H1 (cell line): ENCODE data around the gene PTGES. TPM values are rescaled to one million over a fixed set of nuclear protein-coding genes. Genes with fewer than 3 reads are reported as not detected.

Source experiments
- CTCF ChIA-PET: fragments of 300-600 bp; sonication (Branson Sonifier 250); formaldehyde crosslinking; loops from one replicate; lab custom pipeline; 2021; ENCODE audit not compliant: partially characterized antibody; lab: Charles Lee
- POLR2A ChIA-PET: fragments of 300-600 bp; sonication (Branson Sonifier 250); formaldehyde crosslinking; loops from one replicate; lab custom pipeline; 2021; ENCODE audit warnings: inconsistent platforms; ENCODE audit not compliant: partially characterized antibody; lab: Charles Lee
- DNase-seq, 2 experiments: peaks; one replicate each; pipeline versions ENCODE4 v3.0.0 to v3.0.0-alpha.2; 2010 to 2022; ENCODE audit warnings: low spot score in 2 of 2, low read depth in 1 of 2, mixed read lengths in 1 of 2
- FAIRE-seq: peaks from 2 replicates; lab custom pipeline; 2011; peaks lifted over from hg19 to GRCh38; lab: Jason Lieb, UNC
- H2AFZ ChIP-seq: 2 replicates; pipeline ENCODE4 v1.8.1; 2012; ENCODE audit warnings: low read length, inconsistent platforms
- H2AK5ac ChIP-seq: 2 replicates; pipeline ENCODE4 v1.6.1; 2013; ENCODE audit warnings: low read depth, low read length
- H2BK120ac ChIP-seq: replicated peaks from 2 replicates; pipeline ENCODE3; 2013; ENCODE audit warnings: low read depth, low read length, inconsistent platforms
- H2BK12ac ChIP-seq: 2 replicates; pipeline ENCODE4 v1.6.1; 2013; ENCODE audit warnings: low read depth, low read length
- H2BK15ac ChIP-seq: 2 replicates; pipeline ENCODE4 v1.6.1; 2013; ENCODE audit warnings: low read length
- H2BK20ac ChIP-seq: 2 replicates; pipeline ENCODE4 v1.6.1; 2013; ENCODE audit warnings: low read length
- H2BK5ac ChIP-seq: 2 replicates; pipeline ENCODE4 v1.6.1; 2013; ENCODE audit warnings: low read depth, low read length
- H3K14ac ChIP-seq: 2 replicates; pipeline ENCODE4 v1.6.1; 2013; ENCODE audit warnings: inconsistent platforms; ENCODE audit not compliant: insufficient read length
- H3K18ac ChIP-seq: 2 replicates; pipeline ENCODE4 v1.6.1; 2013; ENCODE audit warnings: low read length; ENCODE audit errors: extremely low read depth
- H3K23ac ChIP-seq: 2 replicates; pipeline ENCODE4 v1.6.1; 2013; ENCODE audit warnings: inconsistent platforms; ENCODE audit not compliant: insufficient read length
- H3K23me2 ChIP-seq: 2 replicates; pipeline ENCODE4 v1.6.1; 2013; ENCODE audit warnings: low read depth, low read length
- H3K27ac ChIP-seq: 2 replicates; pipeline ENCODE4 v1.6.1; 2011; ENCODE audit warnings: low read depth, low read length, inconsistent platforms
- H3K27me3 ChIP-seq, 4 experiments: replicated peaks in 1 of 4; 1 replicate in 1 of 4; 2 replicates in 3 of 4; pipeline versions ENCODE4 v1.6.1 to v1.8.1; 2011 to 2013; ENCODE audit warnings: low read length in 3 of 4, mild to moderate bottlenecking in 3 of 4, inconsistent platforms in 2 of 4, mixed read lengths in 2 of 4, moderate library complexity in 1 of 4; ENCODE audit not compliant: control insufficient read depth in 3 of 4, insufficient read depth in 3 of 4; ENCODE audit errors: extremely low read depth in 1 of 4
- H3K36me3 ChIP-seq, 4 experiments: 2 replicates each; pipeline versions ENCODE4 v1.6.1 to v1.8.1; 2011 to 2013; ENCODE audit warnings: mild to moderate bottlenecking in 4 of 4, low read length in 3 of 4, moderate library complexity in 2 of 4, control low read depth in 1 of 4, inconsistent platforms in 1 of 4; ENCODE audit not compliant: insufficient read depth in 4 of 4, control insufficient read depth in 2 of 4
- H3K4ac ChIP-seq: replicated peaks from 2 replicates; pipeline ENCODE3; 2013; ENCODE audit warnings: low read length, low read depth, mixed read lengths, inconsistent platforms; ENCODE audit not compliant: insufficient read length
- H3K4me1 ChIP-seq, 4 experiments: replicated peaks in 1 of 4; 1 replicate in 1 of 4; 2 replicates in 3 of 4; pipeline versions ENCODE4 v1.6.1 to v1.8.1; 2011 to 2013; ENCODE audit warnings: low read length in 3 of 4, inconsistent platforms in 2 of 4, mixed read lengths in 1 of 4; ENCODE audit not compliant: insufficient read depth in 4 of 4, control insufficient read depth in 3 of 4
- H3K4me2 ChIP-seq, 2 experiments: 2 replicates each; pipeline versions ENCODE4 v1.6.1 to v1.8.1; 2011 to 2013; ENCODE audit warnings: low read depth in 2 of 2, low read length in 2 of 2, control low read depth in 1 of 2, inconsistent platforms in 1 of 2, mild to moderate bottlenecking in 1 of 2; ENCODE audit not compliant: insufficient read depth in 1 of 2
- H3K4me3 ChIP-seq, 4 experiments: fragments of 200-600, 300-600 bp in 1 of 4; sonication (generic), shearing (Covaris generic), sonication (Bioruptor Twin) in 1 of 4; 2 replicates each; pipeline versions ENCODE4 v1.5.1 to v1.8.1; 2011 to 2016; ENCODE audit warnings: low read length in 4 of 4, low read depth in 3 of 4, control low read depth in 2 of 4, inconsistent platforms in 2 of 4, mild to moderate bottlenecking in 2 of 4, mixed read lengths in 1 of 4, moderate library complexity in 1 of 4; ENCODE audit not compliant: insufficient read depth in 2 of 4; ENCODE audit errors: extremely low read depth in 1 of 4
- H3K56ac ChIP-seq: replicated peaks from 2 replicates; pipeline ENCODE3; 2013; ENCODE audit warnings: low read depth, mild to moderate bottlenecking, mixed read lengths, low read length, inconsistent platforms; ENCODE audit not compliant: insufficient read length
- H3K79me1 ChIP-seq: 2 replicates; pipeline ENCODE4 v1.6.1; 2013; ENCODE audit warnings: low read depth, low read length, control low read depth
- H3K79me2 ChIP-seq, 2 experiments: 2 replicates each; pipeline versions ENCODE4 v1.6.1 to v1.8.1; 2012 to 2013; ENCODE audit warnings: low read length in 2 of 2, mild to moderate bottlenecking in 2 of 2, inconsistent platforms in 1 of 2; ENCODE audit not compliant: insufficient read depth in 2 of 2, control insufficient read depth in 1 of 2
- H3K9ac ChIP-seq, 4 experiments: replicated peaks in 1 of 4; 1 replicate in 1 of 4; 2 replicates in 3 of 4; pipeline versions ENCODE4 v1.6.1 to v1.8.1; 2011 to 2013; ENCODE audit warnings: low read depth in 3 of 4, low read length in 3 of 4, control low read depth in 2 of 4, mild to moderate bottlenecking in 2 of 4, moderate library complexity in 2 of 4, inconsistent platforms in 1 of 4; ENCODE audit errors: extremely low read depth in 1 of 4
- H3K9me3 ChIP-seq, 2 experiments: 2 replicates each; pipeline versions ENCODE4 v1.6.1 to v1.8.1; 2012 to 2013; ENCODE audit warnings: mild to moderate bottlenecking in 2 of 2, moderate library complexity in 2 of 2, control low read depth in 1 of 2, inconsistent platforms in 1 of 2, low read depth in 1 of 2, low read length in 1 of 2, mixed read lengths in 1 of 2; ENCODE audit not compliant: insufficient read depth in 2 of 2
- H4K20me1 ChIP-seq, 2 experiments: replicated peaks in 1 of 2; 2 replicates each; pipeline versions ENCODE3 to v1.8.1; 2011 to 2013; ENCODE audit warnings: inconsistent platforms in 2 of 2, low read length in 2 of 2, mild to moderate bottlenecking in 1 of 2; ENCODE audit not compliant: insufficient read depth in 2 of 2, control insufficient read depth in 1 of 2
- H4K5ac ChIP-seq: 2 replicates; pipeline ENCODE4 v1.6.1; 2013; ENCODE audit warnings: low read length, low read depth, mixed read lengths, inconsistent platforms; ENCODE audit not compliant: insufficient read length
- H4K8ac ChIP-seq: 2 replicates; pipeline ENCODE4 v1.8.0; 2013; ENCODE audit warnings: mild to moderate bottlenecking, moderate library complexity, low read length, inconsistent platforms; ENCODE audit not compliant: insufficient read depth; ENCODE audit errors: extremely low read depth
- H4K91ac ChIP-seq: replicated peaks from 2 replicates; pipeline ENCODE3; 2013; ENCODE audit warnings: low read length, mixed read lengths, inconsistent platforms; ENCODE audit not compliant: insufficient read length
- CEBPB ChIP-seq: IDR thresholded peaks from 2 replicates; pipeline ENCODE4 v1.6.1; 2012; ENCODE audit warnings: low read depth, low read length
- CHD1 ChIP-seq: IDR thresholded peaks from 2 replicates; pipeline ENCODE4 v1.6.1; 2012; ENCODE audit warnings: low read depth, low read length, improper control_type of control experiment
- GTF2F1 ChIP-seq: IDR thresholded peaks from 2 replicates; pipeline ENCODE4 v1.6.1; 2012; ENCODE audit warnings: low read depth, low read length, improper control_type of control experiment, borderline replicate concordance
- HDAC2 ChIP-seq, 2 experiments: fragments of 300-600 bp in 1 of 2; sonication (generic) in 1 of 2; IDR thresholded peaks; 2 replicates each; pipeline ENCODE4 v1.6.1; 2011 to 2012; ENCODE audit warnings: low read depth in 2 of 2, low read length in 2 of 2, mild to moderate bottlenecking in 2 of 2, moderate library complexity in 2 of 2, borderline replicate concordance in 1 of 2, inconsistent platforms in 1 of 2
- KDM4A ChIP-seq: IDR thresholded peaks from one replicate; pipeline ENCODE4 v1.7.1; 2012; ENCODE audit warnings: low read depth, mild to moderate bottlenecking, moderate library complexity, low read length, inconsistent platforms; ENCODE audit not compliant: severe bottlenecking
- NANOG ChIP-seq: IDR thresholded peaks from 2 replicates; pipeline ENCODE4 v1.6.1; 2011; ENCODE audit warnings: low read length, low read depth, mild to moderate bottlenecking, inconsistent platforms; ENCODE audit not compliant: insufficient read depth, poor library complexity, severe bottlenecking
- PHF8 ChIP-seq: fragments of 200-600 bp; sonication (generic); conservative IDR thresholded peaks from 2 replicates; pipeline ENCODE4 v1.7.1; 2012; ENCODE audit warnings: low read depth, mild to moderate bottlenecking, inconsistent platforms, low read length, moderate library complexity
- SIRT6 ChIP-seq: IDR thresholded peaks from one replicate; pipeline ENCODE4 v1.7.1; 2012; ENCODE audit warnings: low read length, inconsistent platforms
- SP4 ChIP-seq: IDR thresholded peaks from 2 replicates; pipeline ENCODE4 v1.6.1; 2012; ENCODE audit warnings: low read length, inconsistent platforms
- TAF1 ChIP-seq: IDR thresholded peaks from 2 replicates; pipeline ENCODE4 v1.6.1; 2011; ENCODE audit warnings: mild to moderate bottlenecking, low read depth, low read length
- TCF12 ChIP-seq: IDR thresholded peaks from 2 replicates; pipeline ENCODE4 v1.6.1; 2011; ENCODE audit warnings: low read depth, mild to moderate bottlenecking, low read length
- TEAD4 ChIP-seq: IDR thresholded peaks from 2 replicates; pipeline ENCODE4 v1.6.1; 2012; ENCODE audit warnings: low read depth, low read length, inconsistent platforms, mixed read lengths
- YY1 ChIP-seq: IDR thresholded peaks from 2 replicates; pipeline ENCODE4 v1.6.1; 2011; ENCODE audit warnings: low read depth, mild to moderate bottlenecking, low read length
- ZNF274 ChIP-seq: IDR thresholded peaks from 2 replicates; pipeline ENCODE4 v1.7.0; 2012; ENCODE audit warnings: low read length, borderline replicate concordance; ENCODE audit errors: extremely low read depth
- WGBS, 2 experiments: shearing (Covaris generic) in 1 of 2; methylation state at CpG; one replicate each; pipeline versions ENCODE4 v1.1.6 to v1.1.7; 2013 to 2015; ENCODE audit warnings: low lambda C conversion rate in 2 of 2, mixed read lengths in 2 of 2, inconsistent platforms in 1 of 2, low coverage in 1 of 2, missing lambda C conversion rate in 1 of 2; ENCODE audit not compliant: insufficient replicate concordance in 2 of 2, insufficient coverage in 1 of 2, insufficient read length in 1 of 2; ENCODE audit errors: extremely low coverage in 1 of 2, missing lambda C conversion rate in 1 of 2; 5-methylcytosine and 5-hydroxymethylcytosine counted together
- polyA plus RNA-seq, 7 experiments: library from polyadenylated mRNA; depleted of rRNA in 3 of 7; stranded (reverse) in 5 of 7; unstranded in 2 of 7; fragments of >200 nt in 5 of 7; fragments of 200-250 nt in 2 of 7; gene quantifications; 1 replicate in 5 of 7; 2 replicates in 1 of 7; 4 replicates in 1 of 7; pipeline versions ENCODE4 v1.2.1 to v1.2.3, GENCODE V29; 2011 to 2013; ENCODE audit warnings: missing spikeins in 2 of 7, mixed read lengths in 2 of 7
- total RNA-seq: library from RNA; stranded (reverse); fragmentation: NEBNext Ultra II Directional; extraction: Animal tissue kit (Norgen Biotek cat#: 25700); gene quantifications from 2 replicates; pipeline ENCODE4 v1.2.1, GENCODE V29; 2021
- TF ChIP-seq, protein P1 (sequence below): IDR thresholded peaks from 2 replicates; pipeline ENCODE4 v1.6.1; 2012; ENCODE audit warnings: inconsistent platforms

Gene PTGES
- total and polyA plus RNA-seq, 2 of the 8 experiments (the other 6 are each of a cell fraction or from before 2014, with no cell fraction given), result 3.2 to 5.1 TPM

GRCh38 chr9:129755151-129755550 lies 2.3 kb upstream of the PTGES start:
- no peak overlapping the region for H3K27ac ChIP-seq
- H3K36me3 ChIP-seq, result no peaks in the 10 kb centered on the region
- H2BK15ac ChIP-seq, result no peak overlapping the region
- no peak overlapping the region for H3K9ac ChIP-seq
- H4K20me1 ChIP-seq, result no peaks in the 10 kb centered on the region
- DNase-seq (no peak), FAIRE-seq (no peak)
- no peak overlapping the region for H4K5ac ChIP-seq
- no peaks in the 10 kb centered on the region for H3K79me2 ChIP-seq
- no peak overlapping the region for H2AFZ ChIP-seq
- no peak overlapping the region for H3K4me3 ChIP-seq
- no peaks in the 10 kb centered on the region for H3K9me3 ChIP-seq
- H4K91ac ChIP-seq, result no peak overlapping the region
- peaks cover 0 to 12% (median 11%) of the 10 kb centered on the region in 4 experiments; a peak in 5 of 7 replicates for H3K4me1 ChIP-seq
- H3K27me3 ChIP-seq, result no peaks in the 10 kb centered on the region; a peak in 1 of 7 replicates
- H3K4me2 ChIP-seq, result no peak overlapping the region
- H4K8ac ChIP-seq, result no peak overlapping the region
- no peaks in the 10 kb centered on the region for H3K79me1 ChIP-seq
- H2BK12ac ChIP-seq, result no peak overlapping the region
- H3K14ac ChIP-seq, result no peak overlapping the region
- H3K23ac ChIP-seq, result no peak overlapping the region
- no peak overlapping the region for H2BK20ac ChIP-seq
- no peak overlapping the region for H3K56ac ChIP-seq
- ChIA-PET CTCF (interaction anchor here (1.1 to 16.4 kb wide), 4 partner anchors 14 to 34 kb away, joined by 3 to 168 read pairs (median 6); no protein-coding TSS in a partner anchor), POLR2A (no interaction called here)
- H2BK120ac ChIP-seq, result no peak overlapping the region
- TF ChIP-seq YY1 (no peak), KDM4A (no peak), HDAC2 (IDR thresholded peaks at IDR 0.05; ENCODE audit: borderline replicate concordance in 1 of 2, low read depth in 2 of 2, low read length in 2 of 2) (no peak), NANOG (no peak), GTF2F1 (no peak), TAF1 (no peak), CEBPB (no peak), ZNF274 (no peak), SIRT6 (no peak), TCF12 (no peak), CHD1 (no peak), SP4 (no peak), PHF8 (no peak), TEAD4 (no peak)
- TF ChIP-seq, protein P1, sequence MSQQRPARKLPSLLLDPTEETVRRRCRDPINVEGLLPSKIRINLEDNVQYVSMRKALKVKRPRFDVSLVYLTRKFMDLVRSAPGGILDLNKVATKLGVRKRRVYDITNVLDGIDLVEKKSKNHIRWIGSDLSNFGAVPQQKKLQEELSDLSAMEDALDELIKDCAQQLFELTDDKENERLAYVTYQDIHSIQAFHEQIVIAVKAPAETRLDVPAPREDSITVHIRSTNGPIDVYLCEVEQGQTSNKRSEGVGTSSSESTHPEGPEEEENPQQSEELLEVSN, result no peak
- WGBS, 2 experiments, result 87% methylated on average over 5 of the region's 5 CpGs; no CpG with 5 or more reads in 1 of the 2 experiments
- no peak overlapping the region for H2BK5ac ChIP-seq
- no peaks in the 10 kb centered on the region for H3K23me2 ChIP-seq
- no peak overlapping the region for H3K18ac ChIP-seq
- H2AK5ac ChIP-seq, result no peak overlapping the region
- no peak overlapping the region for H3K4ac ChIP-seq
